Neuronal stem cell (in vitro differentiated cells): ENCODE results near the gene LPAR5. TPM values are rescaled to one million over a fixed set of nuclear protein-coding genes. Genes with fewer than 3 reads are reported as not detected.

Experiments used
- DNase-seq: peaks from one replicate; pipeline ENCODE4 v3.0.0-alpha.2; 2013; ENCODE audit warnings: low spot score
- H2AFZ ChIP-seq: one replicate; pipeline ENCODE4 v1.6.1; 2013; ENCODE audit warnings: mild to moderate bottlenecking, low read length, inconsistent platforms
- H2AK5ac ChIP-seq: 2 replicates; pipeline ENCODE4 v1.6.1; 2013; ENCODE audit warnings: low read depth, mild to moderate bottlenecking, inconsistent platforms, low read length, moderate library complexity, mixed read lengths
- H2BK120ac ChIP-seq: 2 replicates; pipeline ENCODE4 v1.6.1; 2013; ENCODE audit warnings: low read depth, mild to moderate bottlenecking, inconsistent platforms, low read length, moderate library complexity, mixed read lengths
- H2BK12ac ChIP-seq: one replicate; pipeline ENCODE4 v1.6.1; 2013; ENCODE audit warnings: low read length, inconsistent platforms
- H2BK15ac ChIP-seq: 2 replicates; pipeline ENCODE4 v1.6.1; 2013; ENCODE audit warnings: mild to moderate bottlenecking, low read length, inconsistent platforms, mixed read lengths
- H2BK5ac ChIP-seq: one replicate; pipeline ENCODE4 v1.6.1; 2013; ENCODE audit warnings: inconsistent platforms, mild to moderate bottlenecking, low read length, moderate library complexity
- H3K14ac ChIP-seq: one replicate; pipeline ENCODE4 v1.6.1; 2013; ENCODE audit warnings: low read length, inconsistent platforms
- H3K18ac ChIP-seq: 2 replicates; pipeline ENCODE4 v1.6.1; 2013; ENCODE audit warnings: low read length, inconsistent platforms
- H3K23ac ChIP-seq: 2 replicates; pipeline ENCODE4 v1.6.1; 2013; ENCODE audit warnings: low read depth, mild to moderate bottlenecking, mixed read lengths, low read length, inconsistent platforms; ENCODE audit not compliant: poor library complexity
- H3K27ac ChIP-seq: replicated peaks from 3 replicates; pipeline ENCODE4 v1.5.1; 2013; ENCODE audit warnings: low read length, inconsistent platforms
- H3K27me3 ChIP-seq, 3 experiments: 2 replicates each; pipeline ENCODE4 v1.6.1; 2013; ENCODE audit warnings: low read length in 3 of 3, mild to moderate bottlenecking in 2 of 3, inconsistent platforms in 1 of 3, low read depth in 1 of 3, mixed read lengths in 1 of 3, moderate library complexity in 1 of 3; ENCODE audit not compliant: control insufficient read depth in 3 of 3, insufficient read depth in 3 of 3
- H3K36me3 ChIP-seq, 2 donors: replicated peaks in 1 of 2; 2 replicates each; pipeline ENCODE4 v1.6.1; 2013; ENCODE audit warnings: low read length in 2 of 2; ENCODE audit not compliant: control insufficient read depth in 2 of 2, insufficient read depth in 2 of 2
- H3K4ac ChIP-seq: 2 replicates; pipeline ENCODE4 v1.6.1; 2013; ENCODE audit warnings: inconsistent platforms, mild to moderate bottlenecking, low read length, moderate library complexity
- H3K4me1 ChIP-seq, 2 donors: 1 replicate in 1 of 2; 2 replicates in 1 of 2; pipeline ENCODE4 v1.6.1; 2013; ENCODE audit warnings: low read length in 2 of 2, low read depth in 1 of 2; ENCODE audit not compliant: control insufficient read depth in 2 of 2, insufficient read depth in 1 of 2
- H3K4me2 ChIP-seq: one replicate; pipeline ENCODE4 v1.6.1; 2013; ENCODE audit warnings: mild to moderate bottlenecking, low read length, inconsistent platforms; ENCODE audit not compliant: insufficient read depth, poor library complexity, severe bottlenecking
- H3K4me3 ChIP-seq, 2 donors: 2 replicates each; pipeline ENCODE4 v1.5.1; 2013; ENCODE audit warnings: low read length in 2 of 2, mild to moderate bottlenecking in 2 of 2, inconsistent platforms in 1 of 2, moderate library complexity in 1 of 2
- H3K79me1 ChIP-seq: one replicate; pipeline ENCODE4 v1.6.1; 2013; ENCODE audit warnings: low read depth, mild to moderate bottlenecking, inconsistent platforms, low read length, moderate library complexity
- H3K9ac ChIP-seq: one replicate; pipeline ENCODE4 v1.6.1; 2013; ENCODE audit warnings: mild to moderate bottlenecking, low read depth, low read length, inconsistent platforms; ENCODE audit not compliant: poor library complexity
- H3K9me3 ChIP-seq, 2 donors: replicated peaks in 1 of 2; 2 replicates each; pipeline versions ENCODE3 to v1.6.1; 2013; ENCODE audit warnings: low read length in 2 of 2, mild to moderate bottlenecking in 2 of 2, inconsistent platforms in 1 of 2, low read depth in 1 of 2, mixed read lengths in 1 of 2, moderate library complexity in 1 of 2; ENCODE audit not compliant: control insufficient read depth in 2 of 2, insufficient read depth in 1 of 2
- H4K8ac ChIP-seq: one replicate; pipeline ENCODE4 v1.6.1; 2013; ENCODE audit warnings: low read depth, mild to moderate bottlenecking, inconsistent platforms, low read length, moderate library complexity
- H4K91ac ChIP-seq: one replicate; pipeline ENCODE4 v1.6.1; 2013; ENCODE audit warnings: low read length, low read depth, mild to moderate bottlenecking, inconsistent platforms; ENCODE audit not compliant: poor library complexity
- WGBS, 2 donors: extraction: QIAGEN DNeasy Blood & Tissue Kit; methylation state at CpG; one replicate each; pipeline ENCODE4 v1.1.7; 2013; ENCODE audit warnings: missing lambda C conversion rate in 2 of 2, mixed read lengths in 1 of 2; ENCODE audit not compliant: insufficient read length in 2 of 2, insufficient replicate concordance in 1 of 2; ENCODE audit errors: extremely low coverage in 2 of 2; 5-methylcytosine and 5-hydroxymethylcytosine counted together
- polyA plus RNA-seq, 2 experiments: library from polyadenylated mRNA; stranded (reverse); fragments of 200-250 nt; gene quantifications; one replicate each; pipeline ENCODE4 v1.2.3, GENCODE V29; 2013

LPAR5 gene
- polyA plus RNA-seq (2013, experiment 1 of 2) = 0.17 TPM
- polyA plus RNA-seq (2013, experiment 2 of 2) = 0.11 TPM

DNA sequence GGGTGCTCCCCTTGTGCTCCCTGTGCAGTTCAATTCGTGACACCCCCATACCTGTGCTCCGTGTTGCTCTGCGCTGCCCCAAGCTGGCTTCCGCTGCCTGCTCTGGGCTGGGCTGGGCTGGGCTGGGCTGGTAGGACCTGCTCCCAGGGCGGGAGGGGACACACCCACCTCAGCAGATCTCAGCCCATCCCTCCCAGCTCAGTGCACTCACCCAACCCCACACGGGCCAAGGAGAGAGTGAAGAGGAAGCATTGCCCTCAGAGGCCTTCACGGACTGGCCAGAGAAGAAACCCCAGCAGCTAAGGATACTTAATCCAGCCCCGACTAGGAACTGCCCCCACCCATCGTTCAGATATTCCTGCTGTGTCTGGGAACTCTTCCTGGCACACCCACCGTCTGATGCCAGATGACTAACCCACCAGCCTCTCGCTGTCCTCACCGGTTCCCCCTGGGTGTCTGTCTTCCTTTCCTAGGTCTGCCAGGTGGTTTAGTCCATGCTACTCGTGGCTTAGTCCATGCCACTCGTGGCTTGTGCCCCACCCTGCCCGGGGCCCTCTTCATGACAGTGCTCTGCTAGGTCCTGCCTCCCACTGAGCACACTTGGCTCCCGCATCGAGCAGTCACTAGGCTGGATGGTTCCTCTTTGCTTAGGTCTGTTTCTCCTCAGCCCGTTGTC lies at the start of gene LPAR5:
TSS of gene LPAR5 (minus strand) at position 104 of the 676 bp plus-strand sequence. CDS start 14,711 bp downstream, outside the sequence.
- peak within 1 kb of the TSS; percentile 44 for H2BK15ac ChIP-seq
- H3K18ac ChIP-seq = peak within 1 kb of the TSS; percentile 55
- no peaks in the 10 kb centered on the region for H3K27me3 ChIP-seq
- H3K9me3 ChIP-seq = no peaks in the 10 kb centered on the region
- H2BK12ac ChIP-seq = peak within 1 kb of the TSS; percentile 65
- DNase-seq = no peak
- H2AFZ ChIP-seq = peak within 1 kb of the TSS; percentile 88
- H2AK5ac ChIP-seq = no peak within 1 kb of the TSS
- H3K4me2 ChIP-seq = no peak within 1 kb of the TSS
- no CpG with 5 or more reads among the region's 18 CpGs for WGBS, 2 donors
- no peak within 1 kb of the TSS for H3K4me3 ChIP-seq
- H2BK5ac ChIP-seq = no peak within 1 kb of the TSS
- H4K91ac ChIP-seq = no peak within 1 kb of the TSS
- no peak within 1 kb of the TSS for H3K14ac ChIP-seq
- peaks cover 7 to 20% of the 10 kb centered on the region in 2 donors for H3K4me1 ChIP-seq
- no peak within 1 kb of the TSS for H4K8ac ChIP-seq
- no peak within 1 kb of the TSS for H3K4ac ChIP-seq
- no peak within 1 kb of the TSS for H3K27ac ChIP-seq
- H2BK120ac ChIP-seq = no peak within 1 kb of the TSS
- H3K79me1 ChIP-seq = peaks cover 2% of the 10 kb centered on the region
- no peak within 1 kb of the TSS for H3K9ac ChIP-seq
- no peaks in the 10 kb centered on the region for H3K36me3 ChIP-seq
- no peak within 1 kb of the TSS for H3K23ac ChIP-seq

- H3K4me2 ChIP-seq = no peak overlapping the region
- no peak overlapping the region for H3K14ac ChIP-seq
- peaks cover 4 to 69% of the 10 kb centered on the region in 2 donors for H3K36me3 ChIP-seq
- no peak overlapping the region for H2BK120ac ChIP-seq
- no peak overlapping the region for H3K4me3 ChIP-seq
- no peak overlapping the region for H2BK15ac ChIP-seq
- no peak overlapping the region for H2BK12ac ChIP-seq
- H4K8ac ChIP-seq = no peak overlapping the region
- no peak overlapping the region for H3K23ac ChIP-seq
- no peak overlapping the region for H2AFZ ChIP-seq
- no peak overlapping the region for H2AK5ac ChIP-seq
- H4K91ac ChIP-seq = no peak overlapping the region
- H3K9ac ChIP-seq = no peak overlapping the region
- peaks cover 7% of the 10 kb centered on the region for H3K79me1 ChIP-seq
- H3K4me1 ChIP-seq = peaks cover 5 to 12% of the 10 kb centered on the region in 2 donors
- peaks cover 0 to 1% of the 10 kb centered on the region in 2 donors for H3K9me3 ChIP-seq
- WGBS, 2 donors = no CpG with 5 or more reads among the region's 6 CpGs
- no peak overlapping the region for H3K27ac ChIP-seq
- no peak overlapping the region for H2BK5ac ChIP-seq
- no peaks in the 10 kb centered on the region for H3K27me3 ChIP-seq
- H3K4ac ChIP-seq = no peak overlapping the region
- no peak overlapping the region for H3K18ac ChIP-seq
- DNase-seq = peak; percentile 27
These were observed 48.9 kb upstream of the LPAR5 start for GRCh38 chr12:6684609-6685008.

DNA sequence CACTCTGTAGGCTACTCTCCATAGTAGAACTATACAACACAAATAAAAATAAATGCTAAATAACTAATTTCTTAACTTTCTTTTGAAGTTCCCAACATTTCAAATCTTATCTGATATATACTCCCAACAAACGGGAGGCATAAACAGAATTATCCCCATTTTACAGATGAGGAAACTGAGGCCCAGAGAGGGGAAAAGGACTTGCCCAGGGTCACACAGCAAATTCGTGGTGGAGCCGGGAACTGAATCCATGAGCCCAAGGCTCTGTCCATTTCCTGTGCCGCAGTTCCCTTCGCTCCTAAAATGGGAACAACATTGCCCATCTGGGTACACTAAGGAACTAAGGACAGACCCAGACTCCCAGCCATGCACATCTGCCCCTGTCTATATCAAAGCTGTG lies 41.2 kb upstream of the LPAR5 start:
- Histone ChIP-seq H3K4me1 (no peaks in the 10 kb centered on the region), H3K79me1 (peaks cover 12% of the 10 kb centered on the region), H3K27me3 (no peaks in the 10 kb centered on the region), H3K18ac (no peak overlapping the region), H3K4me3 (no peak overlapping the region), H2AK5ac (no peak overlapping the region), H2BK12ac (no peak overlapping the region), H3K23ac (no peak overlapping the region), H3K36me3 (peaks cover 50 to 98% of the 10 kb centered on the region in 2 donors), H3K4me2 (no peak overlapping the region), H3K9ac (no peak overlapping the region), H3K27ac (no peak overlapping the region), H2BK120ac (no peak overlapping the region), H4K91ac (no peak overlapping the region), H4K8ac (no peak overlapping the region), H3K4ac (no peak overlapping the region), H2BK15ac (no peak overlapping the region), H3K9me3 (no peaks in the 10 kb centered on the region), H2BK5ac (no peak overlapping the region), H2AFZ (no peak overlapping the region), H3K14ac (no peak overlapping the region)
- no peak for DNase-seq
- WGBS, 2 donors = no CpG with 5 or more reads among the region's 5 CpGs

DNA sequence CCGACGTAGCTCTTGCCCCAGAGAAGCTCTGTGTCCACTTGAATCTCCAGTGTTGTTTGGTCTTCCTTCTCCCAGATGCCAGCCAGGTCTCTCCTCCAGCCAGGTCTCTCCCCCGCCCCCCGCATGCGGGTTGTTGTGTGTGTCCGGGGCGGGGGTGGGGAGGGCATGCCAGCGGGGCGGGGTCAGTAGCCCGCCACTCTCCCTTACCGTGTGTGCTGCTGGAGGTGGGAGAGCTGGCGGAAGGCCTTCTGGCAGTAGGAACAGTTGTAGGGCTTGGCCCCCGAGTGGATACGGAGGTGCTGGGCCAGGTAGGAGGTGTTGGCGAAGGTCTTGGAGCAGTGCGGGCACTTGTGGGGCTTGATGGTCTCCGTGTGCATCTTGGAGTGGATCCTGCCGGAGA lies 36.4 kb upstream of the LPAR5 start:
- no CpG with 5 or more reads among the region's 18 CpGs for WGBS, 2 donors
- H3K4me3 ChIP-seq = no peak overlapping the region
- H3K4me2 ChIP-seq = no peak overlapping the region
- H3K4ac ChIP-seq = no peak overlapping the region
- no peaks in the 10 kb centered on the region for H3K79me1 ChIP-seq
- peaks cover 0 to 2% of the 10 kb centered on the region in 2 donors for H3K9me3 ChIP-seq
- H4K91ac ChIP-seq = no peak overlapping the region
- no peak for DNase-seq
- no peak overlapping the region for H3K18ac ChIP-seq
- no peak overlapping the region for H2AK5ac ChIP-seq
- no peak overlapping the region for H2BK120ac ChIP-seq
- H4K8ac ChIP-seq = no peak overlapping the region
- H3K27ac ChIP-seq = no peak overlapping the region
- H3K27me3 ChIP-seq = no peaks in the 10 kb centered on the region
- H2BK15ac ChIP-seq = no peak overlapping the region
- H3K36me3 ChIP-seq = peaks cover 63 to 100% of the 10 kb centered on the region in 2 donors
- no peaks in the 10 kb centered on the region for H3K4me1 ChIP-seq
- H2AFZ ChIP-seq = no peak overlapping the region
- H3K9ac ChIP-seq = peak overlapping the region; percentile 63
- H3K14ac ChIP-seq = no peak overlapping the region
- H2BK5ac ChIP-seq = no peak overlapping the region
- H2BK12ac ChIP-seq = no peak overlapping the region
- H3K23ac ChIP-seq = no peak overlapping the region
